ENCODE measurements around the gene POC1A.

- no peak for TF ChIP-seq POLR2A (IDR thresholded peaks at IDR 0.05)
- no peak for TF ChIP-seq CTCF (IDR thresholded peaks at IDR 0.05)
- no peak for TF ChIP-seq POLR2AphosphoS5 (IDR thresholded peaks at IDR 0.05)
Observed at GRCh38 chr3:52028572-52028971, 125.7 kb downstream of the POC1A start.
